Kidney (tissue), 14 donors: ENCODE measurements around the gene AKR1C1. TPM values are rescaled to one million over a fixed set of nuclear protein-coding genes. Genes with fewer than 3 reads are reported as not detected.
"Not testable (repeated sequence)": the region's sequence is repeated elsewhere in the genome, so short reads cannot be mapped to it uniquely, and the experiment has no call there.

Source experiments
- DNase-seq, 5 donors: peaks; one replicate each; pipeline ENCODE4 v3.0.0-alpha.2; 2013 to 2020
- FAIRE-seq: peaks from 2 replicates; lab custom pipeline; 2012; peaks lifted over from hg19 to GRCh38; lab: Jason Lieb, UNC
- H3K27ac ChIP-seq, 2 donors: one replicate each; pipeline ENCODE4 v1.7.0; 2013; ENCODE audit warnings: low read depth in 2 of 2, low read length in 2 of 2, inconsistent platforms in 1 of 2
- H3K27me3 ChIP-seq: one replicate; pipeline ENCODE4 v1.7.1; 2013; ENCODE audit warnings: low read length, inconsistent platforms; ENCODE audit not compliant: control insufficient read depth, insufficient read depth
- H3K36me3 ChIP-seq, 3 donors: one replicate each; pipeline versions ENCODE4 v1.7.0 to v1.7.1; 2013; ENCODE audit warnings: low read length in 3 of 3, control low read depth in 1 of 3, inconsistent platforms in 1 of 3; ENCODE audit not compliant: insufficient read depth in 3 of 3, control insufficient read depth in 2 of 3
- H3K4me1 ChIP-seq, 3 donors: one replicate each; pipeline versions ENCODE4 v1.7.0 to v1.7.1; 2013; ENCODE audit warnings: low read length in 3 of 3, inconsistent platforms in 1 of 3, low read depth in 1 of 3; ENCODE audit not compliant: control insufficient read depth in 2 of 3, insufficient read depth in 2 of 3
- H3K4me3 ChIP-seq, 3 donors: one replicate each; pipeline versions ENCODE4 v1.7.0 to v1.8.1; 2013; ENCODE audit warnings: low read length in 3 of 3, control low read depth in 1 of 3, inconsistent platforms in 1 of 3
- H3K9ac ChIP-seq, 3 donors: one replicate each; pipeline versions ENCODE4 v1.7.0 to v1.7.1; 2013; ENCODE audit warnings: low read length in 3 of 3, control low read depth in 1 of 3, inconsistent platforms in 1 of 3
- H3K9me3 ChIP-seq, 3 donors: one replicate each; pipeline versions ENCODE4 v1.7.0 to v1.7.1; 2013; ENCODE audit warnings: low read length in 3 of 3, control low read depth in 1 of 3, inconsistent platforms in 1 of 3; ENCODE audit not compliant: control insufficient read depth in 2 of 3, insufficient read depth in 1 of 3
- intact Hi-C: fragments of 100-400 bp; cut with DNase I; formaldehyde crosslinking; loops from one replicate; pipeline ENCODE4 v1.11.1; 2022
- polyA plus RNA-seq: library from polyadenylated mRNA; stranded (reverse); fragments of 350-450 nt; fragmentation: Illumina TruSeq; extraction: RNeasy Lipid Tissue Mini Kit (QIAGEN cat#74804); gene quantifications from one replicate; pipeline ENCODE4 v1.2.3, GENCODE V29; 2014; ENCODE audit warnings: low read depth, low replicate concordance; ENCODE audit not compliant: insufficient read depth
- total RNA-seq: library from RNA; stranded (reverse); fragmentation: NEBNext Ultra II Directional; extraction: Animal tissue kit (Norgen Biotek cat#: 25700); gene quantifications from one replicate; pipeline ENCODE4 v1.2.1, GENCODE V29; 2021
- TF ChIP-seq, protein P1 (sequence below): IDR thresholded peaks from 3 replicates; pipeline ENCODE4 v1.5.1; 2012; ENCODE audit warnings: mild to moderate bottlenecking, moderate library complexity, borderline replicate concordance; ENCODE audit not compliant: insufficient read depth; ENCODE audit errors: extremely low read depth
- donor health status: control.
- donor health status: control.
- donor health status: control.
- donor health status: control.
- donor health status: control.
- donor health status: DM: yes; HTN: yes; CAD: no.
- donor health status: Normal renal cell carcinoma (clear cell type).

AKR1C1 gene
- total and polyA plus RNA-seq, 2 donors from 2014 or later, result 61.7 to 81.3 TPM

DNA sequence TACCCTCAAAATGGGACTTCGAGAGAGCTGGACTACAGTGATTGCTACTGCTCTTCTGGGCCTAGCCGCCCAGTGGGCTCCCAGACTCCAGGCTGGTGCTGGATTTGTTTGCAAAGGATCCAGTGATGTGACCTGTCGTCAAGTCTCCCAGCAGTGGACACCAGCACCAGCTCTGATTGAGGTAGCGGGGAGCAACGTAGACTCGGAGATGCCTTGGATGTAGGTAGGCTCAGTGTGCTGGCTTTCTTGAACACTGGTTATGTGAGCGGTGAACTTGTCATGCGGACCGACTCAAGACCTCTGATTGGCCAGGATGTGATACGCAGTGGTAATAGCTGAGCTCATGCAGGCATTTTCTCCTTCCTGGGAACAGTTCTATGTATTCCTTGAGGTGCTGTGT, 21.0 kb downstream of the AKR1C1 start:
- TF ChIP-seq, protein P1, sequence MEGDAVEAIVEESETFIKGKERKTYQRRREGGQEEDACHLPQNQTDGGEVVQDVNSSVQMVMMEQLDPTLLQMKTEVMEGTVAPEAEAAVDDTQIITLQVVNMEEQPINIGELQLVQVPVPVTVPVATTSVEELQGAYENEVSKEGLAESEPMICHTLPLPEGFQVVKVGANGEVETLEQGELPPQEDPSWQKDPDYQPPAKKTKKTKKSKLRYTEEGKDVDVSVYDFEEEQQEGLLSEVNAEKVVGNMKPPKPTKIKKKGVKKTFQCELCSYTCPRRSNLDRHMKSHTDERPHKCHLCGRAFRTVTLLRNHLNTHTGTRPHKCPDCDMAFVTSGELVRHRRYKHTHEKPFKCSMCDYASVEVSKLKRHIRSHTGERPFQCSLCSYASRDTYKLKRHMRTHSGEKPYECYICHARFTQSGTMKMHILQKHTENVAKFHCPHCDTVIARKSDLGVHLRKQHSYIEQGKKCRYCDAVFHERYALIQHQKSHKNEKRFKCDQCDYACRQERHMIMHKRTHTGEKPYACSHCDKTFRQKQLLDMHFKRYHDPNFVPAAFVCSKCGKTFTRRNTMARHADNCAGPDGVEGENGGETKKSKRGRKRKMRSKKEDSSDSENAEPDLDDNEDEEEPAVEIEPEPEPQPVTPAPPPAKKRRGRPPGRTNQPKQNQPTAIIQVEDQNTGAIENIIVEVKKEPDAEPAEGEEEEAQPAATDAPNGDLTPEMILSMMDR, result no peak
- Histone ChIP-seq H3K9ac (no peak overlapping the region), H3K9me3 (no peaks in the 10 kb centered on the region), H3K27ac (no peak overlapping the region), H3K36me3 (no peaks in the 10 kb centered on the region), H3K4me1 (peaks cover 0 to 9% (median 0%) of the 10 kb centered on the region in 3 donors), H3K4me3 (no peak overlapping the region), H3K27me3 (no peaks in the 10 kb centered on the region)
- intact Hi-C loops, result no loop called here
- no peak for DNase-seq
- no peak for FAIRE-seq

DNA sequence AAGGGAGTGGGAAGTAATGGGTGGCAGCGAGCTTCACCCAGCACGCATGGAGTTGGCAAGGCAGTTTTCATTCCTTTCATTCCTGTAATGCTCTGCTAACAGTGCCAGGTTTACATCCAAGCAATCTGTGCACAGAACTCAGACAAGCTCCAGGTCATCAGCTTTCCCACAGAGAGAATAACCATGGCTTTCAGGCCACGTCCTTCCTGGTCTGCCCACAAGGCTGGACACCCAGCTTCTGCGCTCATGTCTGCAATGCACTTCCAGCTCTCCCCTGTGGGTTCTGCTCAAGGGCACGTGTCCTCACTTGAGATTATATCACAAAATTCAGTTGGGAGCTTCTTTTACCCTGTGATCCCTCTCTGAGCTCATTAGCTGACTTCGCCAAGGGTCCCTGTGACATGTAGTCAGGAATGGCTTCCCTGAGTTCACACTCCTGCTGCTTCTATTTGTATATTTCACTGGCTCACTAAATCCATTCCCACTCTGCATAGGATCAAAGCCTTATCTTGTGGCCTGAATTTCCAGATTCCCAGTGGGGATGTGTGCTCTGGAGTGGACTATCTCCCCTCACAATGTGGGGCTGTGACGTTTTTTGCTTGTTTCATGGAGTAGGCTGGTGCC, 21.9 kb downstream of the AKR1C1 start:
- no peak overlapping the region for H3K27ac ChIP-seq
- H3K27me3 ChIP-seq, result no peaks in the 10 kb centered on the region
- TF ChIP-seq, protein P1, result no peak
- H3K36me3 ChIP-seq, result no peaks in the 10 kb centered on the region
- no peaks in the 10 kb centered on the region for H3K9me3 ChIP-seq
- intact Hi-C loops, result no loop called here
- peak in 4 of 5 donors; percentile 22 to 59 (median 41) for DNase-seq
- H3K4me3 ChIP-seq, result no peak overlapping the region
- no peak overlapping the region for H3K9ac ChIP-seq
- peaks cover 0 to 9% (median 0%) of the 10 kb centered on the region in 3 donors for H3K4me1 ChIP-seq
- FAIRE-seq, result no peak

DNA sequence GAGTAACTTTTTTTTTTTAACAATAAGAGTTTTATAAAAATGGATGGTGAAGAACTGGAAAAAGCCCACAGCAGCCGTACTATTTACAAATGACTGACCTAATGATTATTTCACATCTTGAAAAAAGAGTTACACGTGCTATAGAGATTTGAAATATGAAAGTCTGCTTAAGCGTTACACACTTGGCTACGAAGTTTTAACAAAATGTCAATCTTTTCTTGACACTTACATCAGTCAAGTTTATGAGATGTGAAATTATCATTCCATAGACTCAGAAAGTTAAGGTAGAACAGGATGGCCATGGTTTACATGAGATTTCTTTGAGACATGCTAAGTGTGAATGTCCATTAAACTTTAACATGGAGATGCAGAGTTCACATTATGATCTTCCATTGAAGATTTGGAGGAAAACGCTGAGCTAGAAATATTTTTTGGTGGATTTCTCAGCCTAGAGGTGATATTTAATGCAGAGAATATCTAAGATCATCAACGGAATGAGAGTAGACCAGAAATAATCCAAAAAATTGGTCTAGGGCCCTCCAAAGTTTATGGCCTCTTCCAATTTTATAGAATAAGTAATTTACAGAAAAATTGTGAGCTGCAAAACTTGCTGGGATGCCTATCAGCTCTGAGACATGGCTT, 24.9 kb downstream of the AKR1C1 start:
- H3K27me3 ChIP-seq, FAIRE-seq, H3K4me3 ChIP-seq, H3K9ac ChIP-seq, H3K4me1 ChIP-seq, DNase-seq, H3K27ac ChIP-seq, intact Hi-C loops, H3K9me3 ChIP-seq, H3K36me3 ChIP-seq: not testable (repeated sequence)

DNA sequence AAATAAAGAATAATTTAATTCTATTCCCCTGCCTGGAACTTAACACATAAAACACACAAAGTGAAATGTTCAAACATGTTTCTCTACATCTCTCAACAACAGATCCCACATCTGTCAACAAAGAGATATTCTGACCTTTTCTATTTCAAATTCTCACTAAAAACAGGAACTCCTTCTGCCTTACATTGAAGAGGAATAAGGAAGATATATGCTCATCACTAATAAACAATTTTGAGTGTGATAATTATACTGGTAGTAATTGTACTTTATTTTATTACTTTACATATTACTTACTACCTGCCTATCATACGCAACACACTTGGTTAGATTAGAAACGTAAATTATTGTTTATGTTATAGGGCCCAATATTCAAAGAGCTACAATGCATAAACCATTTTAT, 27.0 kb downstream of the AKR1C1 start:
- H3K9ac ChIP-seq, result no peak overlapping the region
- TF ChIP-seq, protein P1, result no peak
- H3K4me3 ChIP-seq, result no peak overlapping the region
- H3K4me1 ChIP-seq, result peaks cover 0 to 2% (median 0%) of the 10 kb centered on the region in 3 donors
- no peaks in the 10 kb centered on the region for H3K36me3 ChIP-seq
- no peak for FAIRE-seq
- H3K9me3 ChIP-seq, result no peaks in the 10 kb centered on the region
- intact Hi-C loops, result no loop called here
- H3K27me3 ChIP-seq, result no peaks in the 10 kb centered on the region
- no peak overlapping the region for H3K27ac ChIP-seq
- DNase-seq, result no peak

DNA sequence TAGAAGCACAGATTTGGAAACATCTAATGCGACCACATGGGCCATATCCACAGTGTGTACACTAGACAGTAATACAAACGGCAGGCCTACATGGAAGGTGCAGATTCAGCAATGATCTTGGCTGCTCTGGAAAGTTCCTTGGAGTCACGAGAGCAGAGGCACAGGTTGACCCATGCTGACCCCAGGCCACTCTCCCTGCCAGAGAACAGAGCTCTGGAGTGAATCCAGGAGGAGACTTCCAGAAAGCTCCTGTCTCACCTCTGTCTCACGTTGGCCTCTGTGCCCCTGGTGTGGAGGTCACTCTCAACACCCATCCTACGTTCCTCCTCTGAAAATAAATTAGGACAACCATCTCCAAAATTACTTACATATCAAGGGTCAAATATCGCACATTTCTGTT, 28.2 kb downstream of the AKR1C1 start:
- H3K27ac ChIP-seq, H3K4me3 ChIP-seq, intact Hi-C loops, H3K27me3 ChIP-seq, H3K9me3 ChIP-seq, DNase-seq, H3K4me1 ChIP-seq, H3K9ac ChIP-seq, FAIRE-seq, H3K36me3 ChIP-seq: not testable (repeated sequence)

DNA sequence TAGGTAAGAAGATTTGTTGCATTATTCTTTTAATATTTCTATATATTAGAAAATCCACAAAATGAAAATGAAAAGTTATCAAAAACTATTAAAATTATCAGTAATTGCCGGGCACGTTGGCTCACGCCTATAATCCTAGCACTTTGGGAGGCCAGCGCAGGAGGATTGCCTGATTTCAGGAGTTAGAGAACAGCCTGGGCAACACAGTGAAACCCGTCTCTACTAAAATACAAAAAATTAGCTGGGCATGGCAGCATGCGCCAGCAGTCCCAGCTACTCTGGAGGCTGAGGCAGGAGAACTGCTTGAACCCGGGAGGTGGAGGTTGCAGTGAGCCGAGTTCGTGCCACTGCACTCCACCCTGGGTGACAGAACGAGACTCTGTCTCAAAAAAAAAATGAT, 29.3 kb downstream of the AKR1C1 start:
- H3K27ac ChIP-seq, DNase-seq, H3K27me3 ChIP-seq, H3K36me3 ChIP-seq, H3K4me3 ChIP-seq, H3K9ac ChIP-seq, intact Hi-C loops, H3K4me1 ChIP-seq, FAIRE-seq, H3K9me3 ChIP-seq: not testable (repeated sequence)
